ENCODE measurements around the gene EHMT1. TPM values are rescaled to one million over a fixed set of nuclear protein-coding genes. Genes with fewer than 3 reads are reported as not detected.

EHMT1 gene
- total and polyA plus RNA-seq, 2 of the 8 experiments (the other 6 are each of a cell fraction or from before 2014, with no cell fraction given) = 95.7 to 163 TPM

GRCh38 chr9:137674307-137674975 is 55.6 kb downstream of the EHMT1 start:
- Histone ChIP-seq H3K9me3 (ENCODE audit: insufficient read depth in 2 of 2, low read depth in 1 of 2, low read length in 1 of 2) (no peaks in the 10 kb centered on the region), H3K4ac (replicated peaks; ENCODE audit: insufficient read length, low read depth, low read length) (peak overlapping the region; percentile 24), H3K79me1 (ENCODE audit: low read depth, low read length) (peaks cover 5% of the 10 kb centered on the region), H2BK12ac (ENCODE audit: low read depth, low read length) (peak overlapping the region; percentile 94), H4K8ac (ENCODE audit: extremely low read depth, insufficient read depth, low read length) (no peak overlapping the region), H2BK5ac (ENCODE audit: low read depth, low read length) (peak overlapping the region; percentile 93), H2AK5ac (ENCODE audit: low read depth, low read length) (peak overlapping the region; percentile 87), H3K4me3 (ENCODE audit: extremely low read depth in 1 of 4, insufficient read depth in 2 of 4, low read depth in 3 of 4, low read length in 4 of 4) (no peak overlapping the region), H3K9ac (replicated peaks in 1 of 4; ENCODE audit: extremely low read depth in 1 of 4, low read depth in 3 of 4, low read length in 3 of 4) (no peak overlapping the region), H3K27me3 (replicated peaks in 1 of 4; ENCODE audit: control insufficient read depth in 3 of 4, extremely low read depth in 1 of 4, insufficient read depth in 3 of 4, low read length in 3 of 4) (no peaks in the 10 kb centered on the region), H4K91ac (replicated peaks; ENCODE audit: insufficient read length, low read length) (peak overlapping the region; percentile 71), H3K56ac (replicated peaks; ENCODE audit: insufficient read length, low read depth, low read length) (no peak overlapping the region), H3K27ac (ENCODE audit: low read depth, low read length) (peak overlapping the region; percentile 56), H3K4me1 (replicated peaks in 1 of 4; ENCODE audit: control insufficient read depth in 3 of 4, insufficient read depth in 4 of 4, low read length in 3 of 4) (peaks cover 21 to 44% (median 34%) of the 10 kb centered on the region in 4 experiments), H2BK15ac (ENCODE audit: low read length) (peak overlapping the region; percentile 88; the same call in 1 of the 2 replicates), H3K23me2 (ENCODE audit: low read depth, low read length) (no peaks in the 10 kb centered on the region), H4K20me1 (replicated peaks in 1 of 2; ENCODE audit: control insufficient read depth in 1 of 2, insufficient read depth in 2 of 2, low read length in 2 of 2) (peaks cover 11 to 18% of the 10 kb centered on the region in 2 experiments), H2BK20ac (ENCODE audit: low read length) (peak overlapping the region; percentile 55; the same call in 1 of the 2 replicates), H4K5ac (ENCODE audit: insufficient read length, low read depth, low read length) (no peak overlapping the region), H2BK120ac (replicated peaks; ENCODE audit: low read depth, low read length) (peak overlapping the region; percentile 24), H3K14ac (ENCODE audit: insufficient read length) (no peak overlapping the region), H3K79me2 (ENCODE audit: control insufficient read depth in 1 of 2, insufficient read depth in 2 of 2, low read length in 2 of 2) (peaks cover 5 to 76% of the 10 kb centered on the region in 2 experiments), H3K23ac (ENCODE audit: insufficient read length) (no peak overlapping the region), H3K4me2 (ENCODE audit: insufficient read depth in 1 of 2, low read depth in 2 of 2, low read length in 2 of 2) (peak overlapping the region; percentile 36 to 38), H3K18ac (ENCODE audit: extremely low read depth, low read length) (peak overlapping the region; percentile 88; the same call in 1 of the 2 replicates), H3K36me3 (ENCODE audit: control insufficient read depth in 2 of 4, insufficient read depth in 4 of 4, low read length in 3 of 4) (peaks cover 0 to 6% (median 0%) of the 10 kb centered on the region in 4 experiments; a peak in 1 of 8 replicates), H2AFZ (ENCODE audit: low read length) (no peak overlapping the region)
- FAIRE-seq (no peak), DNase-seq (ENCODE audit: low read depth in 1 of 2, low spot score in 2 of 2) (no peak)
- ChIA-PET CTCF (ENCODE audit: partially characterized antibody) (interaction anchor here (0.5 to 7.0 kb wide), 16 partner anchors 9 to 115 kb away, joined by 3 to 98 read pairs (median 4); partner anchors contain the start of gene DPH7), POLR2A (ENCODE audit: partially characterized antibody) (interaction anchor here (0.6 to 1.8 kb wide), 11 partner anchors 8 to 92 kb away, joined by 3 to 8 read pairs (median 3); partner anchors contain the start of gene EHMT1)
- TF ChIP-seq ASH2L (IDR thresholded peaks at IDR 0.05; ENCODE audit: low read length) (peak; percentile 87), SIN3A (conservative IDR thresholded peaks at IDR 0.05 in 1 of 2, IDR thresholded peaks at IDR 0.05 in 1 of 2; ENCODE audit: low read depth in 1 of 2, low read length in 2 of 2) (no peak), TBP (IDR thresholded peaks at IDR 0.05; ENCODE audit: low read depth, low read length) (no peak), HDAC6 (IDR thresholded peaks at IDR 0.05; ENCODE audit: low read depth, low read length) (no peak), SP1 (IDR thresholded peaks at IDR 0.05; ENCODE audit: low read depth, low read length) (0 out of 2 replicates have a peak, but pooled peaks have one; percentile 21), TEAD4 (IDR thresholded peaks at IDR 0.05; ENCODE audit: low read depth, low read length) (peak; percentile 72)
- WGBS, 2 experiments (ENCODE audit: extremely low coverage in 1 of 2, insufficient coverage in 1 of 2, insufficient read length in 1 of 2, insufficient replicate concordance in 2 of 2, low coverage in 1 of 2, low lambda C conversion rate in 2 of 2, missing lambda C conversion rate in 1 of 2) = 59% methylated on average over 15 of the region's 15 CpGs; no CpG with 5 or more reads in 1 of the 2 experiments

Data from H1 (cell line).